RWPE2 (cell line): Measurements from ENCODE around the gene COL25A1.

Source experiments
- ATAC-seq: fragments of 200-7000 bp; cut with Tn5 transposase; 3 replicates; pipeline ENCODE4 v1.9.1; 2021; ENCODE audit warnings: low read depth
- DNase-seq: peaks from one replicate; pipeline ENCODE4 v3.0.0-alpha.2; 2020; ENCODE audit warnings: low spot score
- H3K27ac ChIP-seq: fragments of 450-650 bp; 2 replicates; pipeline ENCODE4 v1.5.1; 2017; ENCODE audit warnings: mild to moderate bottlenecking; ENCODE audit not compliant: poor library complexity, severe bottlenecking
- H3K27me3 ChIP-seq: fragments of 250-450 bp; sonication (Bioruptor Pico); 2 replicates; pipeline ENCODE4 v1.5.1; 2021; ENCODE audit warnings: mild to moderate bottlenecking, moderate library complexity; ENCODE audit not compliant: insufficient read depth, poor library complexity, severe bottlenecking
- H3K36me3 ChIP-seq: fragments of 250-450 bp; sonication (Bioruptor Pico); 2 replicates; pipeline ENCODE4 v1.5.1; 2020; ENCODE audit warnings: low read depth, mild to moderate bottlenecking, moderate library complexity
- H3K4me1 ChIP-seq: fragments of 250-450 bp; sonication (Bioruptor Pico); 2 replicates; pipeline ENCODE4 v1.5.1; 2021; ENCODE audit warnings: mild to moderate bottlenecking, moderate library complexity; ENCODE audit not compliant: insufficient read depth, poor library complexity, severe bottlenecking
- H3K4me3 ChIP-seq: fragments of 250-450 bp; sonication (Bioruptor Pico); 2 replicates; pipeline ENCODE4 v1.5.1; 2021; ENCODE audit warnings: mild to moderate bottlenecking, moderate library complexity; ENCODE audit not compliant: severe bottlenecking
- H3K9me3 ChIP-seq: fragments of 250-450 bp; sonication (Bioruptor Pico); 2 replicates; pipeline ENCODE4 v1.5.1; 2021; ENCODE audit warnings: mild to moderate bottlenecking, moderate library complexity; ENCODE audit not compliant: severe bottlenecking
- TF ChIP-seq, protein P1 (sequence below): fragments of 450-650 bp; IDR thresholded peaks from one replicate; pipeline ENCODE4 v1.5.1; 2017; ENCODE audit warnings: mild to moderate bottlenecking, moderate library complexity; ENCODE audit not compliant: poor library complexity, severe bottlenecking

The COL25A1 gene

DNA sequence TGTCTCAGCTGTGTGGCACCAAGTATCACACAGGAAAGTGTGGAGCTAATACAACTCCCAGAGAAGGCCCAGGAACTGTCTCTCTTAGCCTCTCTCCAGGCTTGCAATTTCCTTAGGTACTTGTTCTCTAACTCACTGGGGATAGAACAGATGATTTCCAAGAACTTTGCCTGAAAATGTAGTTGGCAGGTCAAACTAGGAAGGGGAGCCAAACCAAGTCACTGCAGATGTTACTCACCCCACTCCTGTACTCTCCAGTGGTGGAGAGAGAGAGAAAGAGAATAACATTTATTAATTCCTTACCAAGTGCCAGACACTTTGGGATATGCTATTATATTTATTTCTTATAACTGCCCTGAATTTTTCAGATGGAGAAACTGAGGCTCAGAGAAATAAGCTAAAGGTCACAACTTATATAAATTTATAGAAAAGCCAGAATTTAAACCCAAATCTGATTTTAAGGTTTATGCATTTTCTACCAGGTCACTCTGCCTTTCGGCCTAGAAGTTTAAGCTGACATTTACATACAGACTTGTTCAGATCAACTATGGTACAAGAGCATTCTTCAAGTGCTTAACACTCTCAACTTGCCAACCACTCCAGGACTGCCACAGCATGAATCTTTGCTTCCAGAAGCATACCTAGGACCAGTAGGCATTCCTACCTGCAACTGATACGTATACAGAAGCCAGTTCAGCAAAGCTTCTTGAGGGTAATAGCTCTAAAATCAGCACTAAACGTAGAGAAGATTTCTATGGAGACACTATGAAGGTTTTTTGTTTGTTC lies 291.0 kb downstream of the COL25A1 start:
- TF ChIP-seq, protein P1, sequence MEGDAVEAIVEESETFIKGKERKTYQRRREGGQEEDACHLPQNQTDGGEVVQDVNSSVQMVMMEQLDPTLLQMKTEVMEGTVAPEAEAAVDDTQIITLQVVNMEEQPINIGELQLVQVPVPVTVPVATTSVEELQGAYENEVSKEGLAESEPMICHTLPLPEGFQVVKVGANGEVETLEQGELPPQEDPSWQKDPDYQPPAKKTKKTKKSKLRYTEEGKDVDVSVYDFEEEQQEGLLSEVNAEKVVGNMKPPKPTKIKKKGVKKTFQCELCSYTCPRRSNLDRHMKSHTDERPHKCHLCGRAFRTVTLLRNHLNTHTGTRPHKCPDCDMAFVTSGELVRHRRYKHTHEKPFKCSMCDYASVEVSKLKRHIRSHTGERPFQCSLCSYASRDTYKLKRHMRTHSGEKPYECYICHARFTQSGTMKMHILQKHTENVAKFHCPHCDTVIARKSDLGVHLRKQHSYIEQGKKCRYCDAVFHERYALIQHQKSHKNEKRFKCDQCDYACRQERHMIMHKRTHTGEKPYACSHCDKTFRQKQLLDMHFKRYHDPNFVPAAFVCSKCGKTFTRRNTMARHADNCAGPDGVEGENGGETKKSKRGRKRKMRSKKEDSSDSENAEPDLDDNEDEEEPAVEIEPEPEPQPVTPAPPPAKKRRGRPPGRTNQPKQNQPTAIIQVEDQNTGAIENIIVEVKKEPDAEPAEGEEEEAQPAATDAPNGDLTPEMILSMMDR = no peak
- Histone ChIP-seq H3K27me3 (no peaks in the 10 kb centered on the region), H3K27ac (no peak overlapping the region), H3K4me1 (peaks cover 5% of the 10 kb centered on the region), H3K9me3 (no peaks in the 10 kb centered on the region), H3K36me3 (no peaks in the 10 kb centered on the region), H3K4me3 (no peak overlapping the region)
- no peak for ATAC-seq
- DNase-seq = no peak

DNA sequence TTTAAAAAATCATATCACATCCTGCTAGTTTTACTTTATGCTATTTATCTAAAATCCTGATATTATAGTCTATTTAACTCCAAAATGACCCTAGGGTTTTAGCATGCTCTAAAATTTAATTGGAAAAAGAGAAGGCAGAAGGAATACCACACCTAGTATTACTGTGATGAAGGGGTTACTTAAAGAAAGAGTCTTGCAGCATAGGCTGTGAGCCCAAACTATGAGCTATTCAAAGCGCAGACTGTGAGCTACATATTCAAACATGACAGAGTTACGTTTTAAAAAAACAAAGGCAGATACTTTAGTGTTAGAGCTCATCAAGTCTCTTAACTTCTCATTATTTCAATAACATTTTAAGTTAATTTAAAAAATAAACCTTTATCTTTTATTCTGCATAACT lies 291.9 kb downstream of the COL25A1 start:
- DNase-seq (no peak), ATAC-seq (no peak)
- H3K27me3 ChIP-seq = no peaks in the 10 kb centered on the region
- peaks cover 5% of the 10 kb centered on the region for H3K4me1 ChIP-seq
- TF ChIP-seq, protein P1 = no peak
- H3K36me3 ChIP-seq = no peaks in the 10 kb centered on the region
- H3K9me3 ChIP-seq = no peaks in the 10 kb centered on the region
- no peak overlapping the region for H3K27ac ChIP-seq
- no peak overlapping the region for H3K4me3 ChIP-seq

DNA sequence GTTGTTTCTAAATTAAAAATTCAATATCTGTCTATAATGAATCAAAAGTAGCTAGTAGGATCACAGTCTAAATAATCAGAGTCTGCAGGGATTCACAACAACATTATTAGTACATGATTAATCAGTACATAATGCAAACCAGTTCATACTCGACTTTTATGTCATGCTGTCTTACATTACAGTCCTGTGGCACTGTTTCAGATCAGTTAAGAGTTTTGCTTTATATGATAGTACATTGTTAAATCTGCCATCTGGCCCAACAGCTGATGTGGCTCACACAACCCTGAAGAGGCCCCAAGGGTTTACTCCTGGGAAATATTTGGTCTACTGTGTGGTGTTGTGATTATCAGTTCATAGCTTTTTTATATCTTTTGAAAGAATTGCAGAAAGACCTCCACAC lies 292.5 kb downstream of the COL25A1 start:
- Histone ChIP-seq H3K36me3 (no peaks in the 10 kb centered on the region), H3K4me1 (peaks cover 5% of the 10 kb centered on the region), H3K4me3 (no peak overlapping the region), H3K27me3 (no peaks in the 10 kb centered on the region), H3K27ac (no peak overlapping the region), H3K9me3 (no peaks in the 10 kb centered on the region)
- ATAC-seq = peak; percentile 66
- DNase-seq = no peak
- TF ChIP-seq, protein P1 = no peak

DNA sequence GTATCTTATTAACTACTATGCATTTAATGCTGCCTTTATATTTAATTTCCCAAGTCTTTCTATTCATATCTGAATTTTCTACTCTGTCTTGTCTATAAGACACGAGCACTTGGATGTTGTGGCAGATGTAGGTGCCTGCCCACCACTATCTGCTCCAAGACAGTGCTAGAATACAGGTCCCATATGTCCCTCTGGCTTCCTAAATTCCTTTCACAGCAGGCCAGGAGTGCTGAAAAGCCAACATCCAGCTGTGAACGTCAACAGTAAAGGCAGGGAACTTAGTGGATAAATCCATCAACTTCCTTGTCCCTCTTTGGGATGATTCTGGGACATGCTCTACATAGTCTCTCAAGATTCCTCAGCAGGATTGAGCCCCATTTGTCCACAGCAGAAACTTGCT lies 294.5 kb downstream of the COL25A1 start:
- no peaks in the 10 kb centered on the region for H3K36me3 ChIP-seq
- ATAC-seq (no peak), DNase-seq (no peak)
- H3K27ac ChIP-seq = no peak overlapping the region
- TF ChIP-seq, protein P1 = no peak
- H3K4me1 ChIP-seq = peaks cover 5% of the 10 kb centered on the region
- H3K27me3 ChIP-seq = no peaks in the 10 kb centered on the region
- H3K9me3 ChIP-seq = no peaks in the 10 kb centered on the region
- no peak overlapping the region for H3K4me3 ChIP-seq

DNA sequence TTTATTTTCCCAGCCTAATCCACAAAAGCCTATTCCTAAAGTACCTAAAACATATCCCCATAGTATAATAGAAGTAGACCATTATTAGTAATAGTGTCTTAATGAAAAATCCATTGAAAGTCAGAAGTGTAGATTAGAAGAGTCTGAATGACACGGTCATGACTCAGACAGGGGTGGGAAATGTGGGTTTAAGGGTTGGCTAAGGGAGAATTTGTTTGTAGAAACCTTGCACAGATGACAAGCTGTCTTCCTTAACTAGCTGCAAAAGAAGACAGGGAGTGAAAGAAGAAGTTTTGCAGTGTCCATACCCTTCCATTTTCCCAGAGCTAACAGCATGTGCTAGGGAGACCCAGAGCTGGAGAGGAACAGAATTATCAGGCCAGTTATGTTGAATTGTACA lies 296.9 kb downstream of the COL25A1 start:
- TF ChIP-seq, protein P1 = no peak
- no peak overlapping the region for H3K27ac ChIP-seq
- no peaks in the 10 kb centered on the region for H3K36me3 ChIP-seq
- no peaks in the 10 kb centered on the region for H3K9me3 ChIP-seq
- H3K4me1 ChIP-seq = peaks cover 5% of the 10 kb centered on the region
- H3K4me3 ChIP-seq = no peak overlapping the region
- DNase-seq (no peak), ATAC-seq (peak; percentile 74)
- no peaks in the 10 kb centered on the region for H3K27me3 ChIP-seq
